ENCODE results near the gene SFSWAP.
"Not testable (repeated sequence)": the region's sequence is repeated elsewhere in the genome, so short reads cannot be mapped to it uniquely, and the experiment has no call there.

The SFSWAP gene

GRCh38 chr12:131703161-131703560 lies 7.7 kb upstream of the SFSWAP start:
- FAIRE-seq: no peak

- FAIRE-seq: no peak
Observed at GRCh38 chr12:131704509-131704908, 6.4 kb upstream of the SFSWAP start.

GRCh38 chr12:131706709-131707108 lies 4.2 kb upstream of the SFSWAP start:
- FAIRE-seq: not testable (repeated sequence)

GRCh38 chr12:131709226-131709625 lies 1.7 kb upstream of the SFSWAP start:
- FAIRE-seq: no peak

DNA sequence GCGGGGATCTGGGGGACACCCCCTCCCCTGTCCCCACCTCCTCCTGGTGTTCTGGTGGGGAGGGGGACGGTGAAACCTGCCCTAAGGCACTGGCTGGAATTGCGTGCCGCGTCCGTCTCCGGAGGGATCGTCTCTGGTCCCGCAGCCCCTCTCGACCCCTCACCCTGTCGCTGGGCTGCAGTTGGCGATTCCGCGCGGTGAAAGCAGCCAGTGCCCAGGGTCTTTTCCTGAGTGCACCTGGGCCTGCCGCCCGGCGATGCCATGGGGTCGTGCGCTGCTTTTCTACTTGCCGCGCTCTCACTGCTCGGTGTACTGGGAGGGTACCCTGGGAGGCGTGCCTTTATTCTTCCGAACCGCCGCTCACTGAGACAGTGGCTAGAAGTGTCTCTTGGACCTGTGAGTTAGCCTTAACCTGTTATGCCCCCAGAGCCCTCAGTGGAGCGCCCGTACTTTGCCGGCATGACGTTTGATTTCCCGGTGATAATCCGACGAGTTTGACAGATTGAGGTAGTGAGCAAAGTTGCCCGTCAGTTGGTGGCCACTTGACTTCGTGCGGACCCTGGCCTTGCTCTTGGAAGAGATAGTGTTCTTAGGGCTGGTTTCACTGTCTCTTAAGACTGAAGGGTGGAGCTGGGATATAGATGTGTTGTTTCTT lies 788 bp downstream of the SFSWAP start:
- FAIRE-seq: no peak

GRCh38 chr12:131713349-131713748 lies 2.5 kb downstream of the SFSWAP start:
- FAIRE-seq: no peak

- no peak for FAIRE-seq
Observed at GRCh38 chr12:131714759-131715158, 3.9 kb downstream of the SFSWAP start.

- no peak for FAIRE-seq
Observed at GRCh38 chr12:131716282-131716681, 5.4 kb downstream of the SFSWAP start.

DNA sequence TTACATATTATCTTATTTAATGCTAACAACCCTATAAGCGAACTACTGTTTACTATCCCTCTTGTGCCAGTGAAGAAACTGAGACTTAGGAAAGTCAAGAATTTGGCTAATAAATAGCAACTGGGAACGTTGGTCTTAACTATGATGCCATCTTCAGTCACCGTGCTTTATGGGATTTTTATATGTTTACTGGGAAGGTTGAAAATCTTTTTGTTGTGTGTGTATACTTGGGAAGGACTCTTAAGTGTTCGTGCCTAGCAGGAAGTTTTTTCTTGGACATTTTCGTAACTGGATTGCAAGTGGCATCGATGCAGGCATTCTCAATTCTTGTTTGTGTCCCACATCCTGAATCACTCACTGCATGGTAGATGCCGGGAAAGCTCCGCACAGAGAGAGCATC lies 9.4 kb downstream of the SFSWAP start:
- no peak for FAIRE-seq

DNA sequence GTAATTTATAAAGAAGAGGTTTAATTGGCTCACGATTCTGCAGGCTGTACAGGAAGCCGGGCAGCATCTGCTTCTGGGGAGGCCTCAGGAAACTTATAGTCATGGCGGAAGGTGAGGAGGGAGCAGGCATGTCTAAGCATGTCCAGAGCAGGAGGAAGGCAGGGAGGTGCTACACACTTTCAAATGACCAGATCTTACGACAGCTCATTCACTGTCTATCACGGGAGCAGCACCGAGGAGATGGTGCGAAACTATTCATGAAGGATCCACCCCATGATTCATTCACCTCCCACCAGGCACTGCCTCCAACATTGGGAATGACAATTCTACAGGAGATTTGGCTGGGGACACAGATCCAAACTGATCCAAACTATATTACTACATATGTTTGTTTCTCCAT lies 10.0 kb downstream of the SFSWAP start:
- no peak for FAIRE-seq

- no peak for FAIRE-seq
Observed at GRCh38 chr12:131721548-131721947, 10.7 kb downstream of the SFSWAP start.

DNA sequence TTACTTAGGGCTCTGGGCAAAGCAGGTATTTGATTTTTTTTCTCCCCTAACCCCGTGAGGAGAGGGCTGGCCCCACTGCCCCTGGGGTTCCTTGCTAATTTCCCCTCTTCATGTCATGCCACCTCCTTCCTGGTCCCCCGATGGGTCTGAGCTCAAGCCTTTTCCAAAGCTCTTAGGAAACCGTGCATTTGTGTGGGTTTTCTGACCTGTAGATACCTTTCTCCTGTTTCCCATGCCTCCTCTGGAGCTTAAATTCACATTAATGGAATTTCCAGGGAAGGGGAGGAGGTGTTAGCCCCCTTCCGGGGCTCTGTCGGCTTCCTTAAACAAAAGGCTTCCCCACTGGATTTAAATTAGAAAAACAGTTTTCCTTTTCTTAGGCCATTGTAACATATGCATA lies 12.6 kb downstream of the SFSWAP start:
- FAIRE-seq: no peak

GRCh38 chr12:131724534-131724933 lies 13.6 kb downstream of the SFSWAP start:
- no peak for FAIRE-seq

GRCh38 chr12:131725503-131725902 lies 14.6 kb downstream of the SFSWAP start:
- FAIRE-seq: no peak

DNA sequence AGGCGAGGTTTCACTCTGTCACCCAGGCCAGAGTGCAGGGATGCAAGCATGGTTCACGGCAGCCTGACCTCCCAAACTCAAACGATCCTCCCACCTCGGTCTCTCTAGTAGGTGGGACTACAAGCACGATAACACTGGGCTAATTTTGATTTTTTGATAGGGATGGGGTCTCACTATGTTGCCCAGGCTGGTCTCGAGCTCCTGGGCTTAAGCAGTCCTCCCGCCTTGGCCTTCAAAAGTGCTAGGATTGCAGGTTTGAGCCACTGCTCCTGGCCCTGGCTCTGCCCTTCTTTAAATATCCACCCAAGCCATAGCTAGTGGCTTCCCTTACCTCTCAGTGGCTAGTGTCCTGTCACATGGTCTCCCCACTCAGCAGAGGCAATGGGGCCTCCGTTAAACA lies 17.8 kb downstream of the SFSWAP start:
- no peak for FAIRE-seq

GRCh38 chr12:131729254-131729955 lies 18.5 kb downstream of the SFSWAP start:
- no peak for FAIRE-seq

DNA sequence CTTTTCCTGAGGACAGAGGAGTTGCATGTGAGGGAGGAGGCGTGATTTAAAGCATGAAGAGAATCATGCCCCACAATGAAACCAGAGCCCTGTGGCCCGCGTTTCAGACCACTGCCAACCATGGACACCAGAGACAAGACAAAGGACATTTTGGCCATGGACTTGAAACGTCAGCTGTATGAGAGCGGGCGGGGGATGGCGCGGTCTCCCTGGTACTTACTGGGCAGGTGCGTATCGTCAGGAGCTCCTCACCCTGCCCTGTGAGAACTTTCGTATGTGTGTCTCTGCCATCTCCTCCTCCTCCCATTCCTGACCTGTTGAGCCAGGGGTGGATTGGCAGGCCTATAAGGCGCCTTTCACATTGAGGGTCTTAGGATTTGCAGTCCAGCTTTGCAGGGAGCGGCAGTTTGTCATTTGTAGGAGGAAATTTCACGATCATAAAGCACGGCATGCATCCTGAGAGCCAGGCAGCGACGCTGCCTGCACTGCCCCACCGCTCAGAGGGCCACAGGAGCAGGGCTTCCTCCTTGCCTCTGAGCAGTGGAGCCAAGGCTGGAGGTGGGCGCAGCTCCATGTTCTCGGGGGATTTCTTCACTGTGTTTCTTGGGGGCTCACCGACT lies 22.2 kb downstream of the SFSWAP start:
- FAIRE-seq: no peak

- no peak for FAIRE-seq
Observed at GRCh38 chr12:131733874-131734273, 23.0 kb downstream of the SFSWAP start.

- no peak for FAIRE-seq
Observed at GRCh38 chr12:131734336-131735152, 23.7 kb downstream of the SFSWAP start.

DNA sequence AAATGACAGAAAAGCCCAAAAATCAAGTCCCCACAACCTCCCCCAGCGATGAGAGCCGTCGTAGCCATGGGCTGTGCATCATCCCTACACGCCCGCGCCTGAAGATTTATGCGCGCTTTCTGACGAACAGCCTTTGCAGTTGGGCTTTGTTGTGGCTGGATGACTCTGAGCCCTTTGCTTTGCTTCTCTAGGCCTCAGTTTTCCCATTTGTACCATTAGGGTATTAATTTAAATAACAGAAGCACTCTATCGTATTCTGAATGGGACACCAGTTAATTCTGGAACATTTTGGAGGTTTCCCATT lies 24.2 kb downstream of the SFSWAP start:
- no peak for FAIRE-seq

- no peak for FAIRE-seq
Observed at GRCh38 chr12:131735476-131736445, 24.9 kb downstream of the SFSWAP start.

GRCh38 chr12:131736446-131737149 lies 25.7 kb downstream of the SFSWAP start:
- no peak for FAIRE-seq

All from G401.6 (cell line).